HG02870 (cell line): ENCODE results near the gene BBX.

Experiments used
- ATAC-seq: cut with Tn5 transposase; IDR thresholded peaks from one replicate; pipeline ENCODE4 v1.9.1; 2021; ENCODE audit warnings: mild to moderate bottlenecking, moderate library complexity; ENCODE audit not compliant: unreplicated experiment

The BBX gene

DNA sequence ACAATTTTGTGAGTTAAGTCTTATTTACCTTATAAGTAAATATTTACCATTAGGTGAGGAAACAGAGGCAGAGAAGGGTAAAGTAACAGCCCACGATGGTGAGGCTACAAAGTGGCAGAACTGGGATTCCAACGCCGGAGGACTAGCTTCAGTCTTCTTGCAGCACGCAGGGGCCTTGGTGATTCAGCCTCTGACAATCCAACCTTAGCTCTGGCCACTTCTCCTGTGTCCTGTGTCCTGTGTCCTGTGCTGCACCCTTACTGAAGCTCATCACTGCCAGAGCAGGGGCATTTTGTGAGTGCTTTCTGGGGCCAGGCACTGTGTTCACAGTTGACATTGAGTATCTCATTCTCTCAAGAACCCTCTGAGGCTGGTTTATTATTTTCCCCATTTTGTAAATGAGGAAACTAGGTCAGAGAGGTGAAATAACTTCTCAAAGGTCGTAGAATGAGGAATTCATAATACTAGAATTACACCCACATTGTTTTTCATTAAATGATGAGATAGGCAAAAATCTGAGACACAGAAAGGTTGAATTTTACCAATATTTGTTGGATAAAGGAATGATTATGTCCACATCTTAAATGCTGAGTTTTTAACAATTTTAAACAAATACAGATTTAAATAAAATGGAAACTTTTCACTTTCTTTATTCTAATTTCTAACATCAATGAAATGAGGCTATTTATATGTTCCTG is 215.9 kb downstream of the BBX start:
- ATAC-seq = no peak

DNA sequence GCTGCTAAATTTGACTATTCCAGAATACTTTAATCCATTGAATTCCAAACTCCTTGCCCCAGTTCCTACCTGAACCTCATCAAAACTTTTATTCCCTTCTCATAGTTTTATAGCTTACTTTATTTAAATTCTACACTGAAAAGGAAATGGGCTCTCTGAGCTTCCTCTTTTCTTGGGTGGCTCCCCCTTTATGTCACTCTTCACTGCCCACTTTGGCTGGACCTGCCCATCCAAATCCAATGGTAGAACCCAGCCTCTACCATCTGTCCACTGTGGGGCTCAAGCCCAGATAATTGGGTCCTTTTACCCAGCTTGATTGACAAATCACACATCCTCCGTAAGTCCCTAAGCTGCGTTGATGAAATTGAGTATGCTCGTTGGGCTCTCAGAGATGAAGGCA is 216.5 kb downstream of the BBX start:
- no peak for ATAC-seq

DNA sequence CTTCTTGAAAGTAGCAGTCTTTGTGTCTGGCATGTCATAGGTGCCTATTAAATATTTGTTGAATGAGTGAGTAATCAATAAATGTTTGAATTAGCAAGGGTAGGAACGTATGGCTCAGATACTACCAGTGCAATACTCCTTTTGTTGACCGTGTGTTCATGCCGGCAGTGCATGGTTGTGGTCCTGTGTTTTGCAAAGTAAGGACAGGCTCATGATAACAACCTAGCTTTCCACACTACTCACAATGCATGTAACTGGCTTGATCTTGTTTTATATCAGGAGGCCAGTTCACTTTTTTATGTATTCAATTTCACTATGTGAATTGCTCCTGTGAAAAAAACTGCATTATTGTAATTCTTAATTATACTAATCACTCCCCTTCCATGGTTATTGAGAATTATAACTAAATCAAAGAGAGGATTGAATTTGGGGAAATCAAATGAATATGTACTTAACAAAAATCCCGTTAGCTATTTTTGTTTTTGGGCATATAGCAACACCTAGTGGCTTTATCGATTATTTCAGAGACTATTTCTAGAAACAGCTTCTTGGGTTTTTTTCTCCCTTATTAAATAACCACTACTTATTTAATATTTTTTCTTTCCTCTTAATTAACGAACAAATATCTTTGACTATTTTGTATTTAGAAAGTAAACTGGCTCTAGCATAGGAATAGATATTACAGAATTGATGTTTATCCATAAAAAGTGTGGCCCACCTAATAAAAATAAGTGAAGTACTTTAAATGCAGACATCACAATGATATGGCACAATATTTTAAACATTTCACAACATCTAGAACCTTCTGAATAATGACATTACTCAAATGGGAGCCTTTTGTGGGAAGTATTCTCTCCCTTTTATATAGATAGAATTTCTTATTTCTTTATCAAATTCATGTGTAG is 218.5 kb downstream of the BBX start:
- no peak for ATAC-seq

DNA sequence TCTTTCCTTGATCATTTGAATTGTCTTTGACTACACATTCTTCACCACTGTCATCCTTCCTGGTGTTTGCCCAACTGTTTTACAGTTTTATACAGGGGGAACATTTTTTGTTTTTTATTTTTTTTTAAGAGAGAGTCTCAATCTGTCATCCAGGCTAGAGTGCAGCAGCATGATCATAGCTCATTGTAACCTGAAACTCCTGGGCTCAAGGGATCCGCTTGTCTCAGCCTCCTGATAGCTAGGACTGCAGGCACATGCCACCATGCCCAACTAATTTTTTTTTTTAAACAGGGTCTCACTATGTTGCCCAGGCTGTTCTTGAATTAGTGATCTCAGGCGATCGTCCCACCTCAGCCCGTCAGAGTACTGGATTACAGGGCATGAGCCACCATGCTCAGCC is 222.6 kb downstream of the BBX start:
- ATAC-seq = no peak

DNA sequence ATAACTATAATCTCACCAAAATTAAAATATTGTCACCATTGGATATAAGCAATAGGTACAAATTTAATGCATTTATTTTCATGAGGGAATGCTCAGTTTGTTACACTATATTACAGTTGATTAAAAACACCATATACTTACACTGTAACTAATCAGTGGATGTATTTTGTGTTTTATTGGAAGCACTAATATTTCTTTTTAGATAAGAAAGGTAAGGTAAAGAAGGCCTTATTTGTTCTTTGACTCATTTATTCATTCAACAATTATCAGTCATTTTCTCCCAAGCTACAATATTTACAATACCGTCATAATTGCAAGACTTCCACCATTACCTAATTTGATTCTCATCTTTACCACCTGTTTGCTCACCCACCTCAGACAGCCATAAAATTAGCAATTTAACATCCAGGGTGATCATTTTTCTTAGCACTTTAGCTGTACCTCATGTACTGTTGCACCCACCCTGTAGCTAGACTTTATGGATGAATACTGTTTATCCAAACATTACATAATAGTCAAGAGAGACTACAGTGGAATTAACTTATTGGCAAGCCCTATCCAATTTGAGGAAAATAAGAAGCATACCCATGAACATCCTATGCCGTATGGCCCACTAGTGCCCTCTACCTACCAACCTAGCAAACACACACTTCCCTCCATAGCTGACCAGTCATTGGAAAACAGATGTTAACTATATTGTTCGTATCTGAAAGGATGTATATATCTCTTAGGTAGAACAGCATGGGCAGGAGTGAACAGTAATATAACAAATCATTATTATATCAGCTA is 229.6 kb downstream of the BBX start:
- no peak for ATAC-seq

DNA sequence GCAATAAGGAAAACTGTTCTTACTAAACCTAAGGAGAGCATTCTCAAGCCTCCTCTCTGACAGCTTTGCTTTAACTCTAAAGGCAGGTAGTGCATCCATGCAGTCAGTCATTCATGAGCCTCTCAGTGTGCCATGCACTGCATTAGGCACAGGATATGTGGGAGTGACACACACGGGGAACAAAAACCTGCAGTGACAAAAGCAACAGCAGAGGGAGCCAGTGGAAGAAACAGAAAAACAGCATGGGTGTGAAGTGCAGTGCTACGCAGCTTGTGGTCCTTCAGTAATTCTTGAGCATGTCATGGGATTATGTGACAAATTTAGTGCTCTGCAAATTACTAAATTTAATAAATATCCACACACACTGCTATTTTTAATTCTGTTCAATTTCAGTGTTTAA is 230.7 kb downstream of the BBX start:
- peak; percentile 75 for ATAC-seq

DNA sequence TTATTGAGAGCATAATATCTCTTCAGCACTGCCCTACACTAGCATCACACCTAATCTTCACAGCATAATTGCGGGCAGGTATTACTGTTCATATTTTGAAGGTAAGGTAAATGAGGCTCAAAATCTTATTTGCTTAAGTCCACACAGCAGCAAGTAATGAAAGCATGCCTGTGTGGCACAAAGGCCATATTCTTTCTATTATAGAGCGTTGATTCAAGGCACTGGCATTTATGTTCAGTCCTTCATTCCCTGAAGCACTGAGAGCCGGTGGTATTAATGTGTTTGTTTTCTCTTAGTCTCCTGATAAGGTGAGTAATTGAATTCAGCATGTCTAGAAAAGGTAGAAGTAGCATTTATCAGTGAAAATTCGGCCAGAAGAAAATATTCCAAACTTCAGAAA is 231.2 kb downstream of the BBX start:
- ATAC-seq = no peak

DNA sequence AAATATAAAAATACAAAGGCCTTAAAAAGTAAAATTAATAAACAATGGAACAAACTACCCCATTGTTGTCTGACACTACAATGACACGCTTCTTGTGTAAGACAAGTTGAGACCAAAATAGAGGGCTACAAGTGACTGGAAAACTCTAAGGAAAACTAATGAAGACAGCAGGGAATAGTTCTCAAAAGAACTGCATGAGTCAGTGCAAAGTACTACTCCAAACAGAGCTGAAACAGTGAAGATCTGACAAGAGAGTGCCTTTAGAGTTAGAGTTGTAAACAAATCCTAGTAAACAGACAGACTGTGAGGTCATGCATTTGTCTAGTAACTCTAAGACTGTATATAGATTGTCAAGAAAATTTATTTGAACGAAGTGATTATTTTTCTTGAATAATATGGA is 233.9 kb downstream of the BBX start:
- ATAC-seq = no peak

DNA sequence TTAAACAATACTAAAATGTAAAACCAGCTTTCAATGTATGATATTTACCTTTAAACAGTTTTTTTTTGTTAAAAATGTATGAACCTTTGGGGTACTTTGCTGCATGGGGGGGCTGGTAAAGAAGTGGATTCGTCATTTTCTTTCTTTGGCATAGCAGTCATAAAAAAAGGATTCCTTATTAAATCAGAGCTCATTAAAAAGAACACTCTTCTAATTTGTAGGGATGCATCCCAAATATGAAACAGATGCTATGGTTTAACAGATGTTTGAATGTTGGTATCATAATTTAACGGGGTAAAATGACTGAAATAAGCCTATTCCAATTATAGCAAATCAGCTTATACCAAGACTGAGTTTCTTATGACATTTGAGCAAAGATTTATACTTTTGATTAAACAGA is 234.4 kb downstream of the BBX start:
- ATAC-seq = no peak

DNA sequence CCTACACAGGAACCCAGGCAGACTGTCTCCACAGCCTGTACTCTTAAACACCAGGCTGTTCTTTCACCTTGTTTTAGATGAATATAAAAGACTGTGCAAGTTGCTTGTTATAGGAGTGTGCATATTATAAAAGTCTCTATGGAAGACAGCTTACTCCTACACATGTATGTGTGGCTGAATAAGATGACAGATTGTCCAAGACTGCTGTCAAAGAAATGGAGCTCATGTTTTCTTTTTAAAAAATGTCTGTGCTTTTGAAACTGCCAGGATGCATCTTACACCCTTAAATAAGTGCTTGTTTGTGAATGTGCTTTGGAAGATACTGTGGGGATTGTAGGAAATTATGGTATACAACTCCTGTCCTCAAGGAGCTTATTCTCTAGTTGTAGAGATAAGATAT is 237.4 kb downstream of the BBX start:
- ATAC-seq = no peak

DNA sequence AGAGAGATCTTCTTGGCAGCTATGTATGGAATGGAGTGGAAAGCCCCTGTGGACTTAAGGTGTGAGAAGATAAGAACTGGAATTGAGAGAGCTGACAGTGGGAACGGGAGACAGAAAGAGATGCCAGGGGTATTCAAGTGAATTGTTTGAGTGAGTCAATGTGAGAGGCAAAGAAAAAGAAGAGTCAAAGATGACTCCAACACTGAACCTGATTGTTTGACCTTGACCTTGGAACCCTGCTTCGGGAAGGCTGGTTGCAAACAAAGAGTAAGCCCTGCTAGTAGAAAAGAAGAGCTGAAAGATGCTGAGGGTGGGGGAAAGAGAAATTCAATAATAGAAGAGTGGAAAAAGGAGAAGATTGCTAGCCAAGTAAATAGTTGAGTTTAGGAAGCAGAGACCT is 238.6 kb downstream of the BBX start:
- no peak for ATAC-seq

DNA sequence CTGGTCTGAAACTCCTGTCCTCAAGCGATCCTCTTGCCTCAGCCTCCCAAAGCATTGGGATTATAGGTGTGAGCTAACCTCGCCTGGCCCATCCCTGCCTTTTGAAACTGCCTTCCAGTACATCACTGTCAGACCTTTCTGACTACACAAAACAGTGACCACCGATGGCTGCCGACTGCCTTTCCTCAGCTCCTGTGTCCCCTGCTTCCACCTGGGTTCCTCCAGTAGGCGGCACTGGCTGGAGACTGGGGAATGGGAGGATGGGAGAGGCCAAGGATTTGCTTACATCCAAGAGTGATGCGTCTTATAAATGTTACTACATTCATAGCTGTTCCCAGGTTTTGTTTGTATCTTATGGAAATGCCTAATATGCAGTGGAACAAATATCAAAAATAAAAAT is 242.8 kb downstream of the BBX start:
- no peak for ATAC-seq

DNA sequence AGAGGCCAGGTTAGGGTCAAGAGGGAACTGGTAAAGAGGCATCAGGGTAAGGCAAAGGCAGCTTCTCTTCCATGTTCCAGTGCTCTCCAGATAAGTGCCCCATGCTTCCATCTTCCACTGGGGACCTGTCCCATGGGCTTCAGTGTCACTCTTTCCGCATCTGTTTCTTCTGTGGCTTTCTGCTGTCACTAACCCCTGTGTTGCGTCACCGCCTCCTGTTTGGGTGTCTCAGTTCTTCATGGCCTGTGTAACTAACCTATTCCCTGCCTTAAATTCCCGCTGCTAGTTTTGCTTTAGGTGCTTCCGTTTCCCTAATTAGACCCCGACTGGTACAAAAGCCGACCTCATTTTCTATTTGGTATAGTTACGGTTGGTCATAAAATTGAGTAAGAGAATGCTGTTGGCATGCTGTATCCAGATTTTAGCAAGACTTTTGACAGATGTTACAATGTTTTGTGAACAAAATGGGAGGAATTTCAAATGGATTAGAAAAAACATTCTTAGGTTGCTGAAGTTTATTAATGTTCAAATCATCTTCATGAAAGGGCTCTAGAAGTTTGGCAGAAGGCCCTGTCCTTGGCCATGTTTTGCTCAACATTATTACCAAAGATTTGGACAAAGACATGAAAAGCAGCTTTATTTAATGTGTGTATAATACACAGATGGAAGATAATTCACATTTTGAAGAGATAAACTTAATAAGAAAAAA is 245.3 kb downstream of the BBX start:
- no peak for ATAC-seq

DNA sequence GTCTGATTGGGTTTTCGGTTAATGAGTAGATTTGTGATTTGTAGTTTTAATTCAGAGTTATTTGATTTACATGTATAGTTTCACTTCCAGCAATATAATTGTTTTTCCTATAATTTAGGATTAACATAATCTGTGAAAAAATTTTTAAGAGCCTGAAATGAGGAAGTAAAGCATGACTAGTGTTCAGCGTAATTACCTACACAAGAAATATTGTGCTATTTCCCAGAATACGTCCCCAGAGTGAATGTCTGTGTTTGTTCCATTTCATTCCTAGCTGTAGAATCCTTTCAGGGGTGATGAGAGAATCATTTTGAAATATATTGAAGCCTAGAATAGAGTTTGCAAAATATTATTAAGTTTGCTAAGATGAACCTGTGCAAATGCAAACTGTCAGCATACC is 247.1 kb downstream of the BBX start:
- ATAC-seq = no peak

DNA sequence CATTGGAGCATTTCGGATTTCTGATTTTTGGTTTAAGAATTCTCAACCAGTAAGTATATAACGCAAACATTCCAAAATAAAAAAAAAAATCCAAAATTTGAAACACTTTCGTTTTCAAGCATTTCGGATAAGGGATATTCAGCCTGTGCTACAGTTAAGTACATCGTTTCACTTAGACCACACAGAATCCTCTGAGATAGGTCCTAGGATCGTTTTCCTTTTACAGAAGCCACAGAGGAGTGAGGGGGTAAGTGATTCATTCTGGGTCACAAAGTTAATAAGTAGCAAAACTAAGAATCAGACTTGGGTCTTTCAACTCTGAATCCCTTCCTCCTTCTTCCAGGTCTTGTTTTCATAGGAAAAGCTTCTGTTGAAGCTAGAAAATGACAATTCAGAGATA is 249.3 kb downstream of the BBX start:
- ATAC-seq = no peak

DNA sequence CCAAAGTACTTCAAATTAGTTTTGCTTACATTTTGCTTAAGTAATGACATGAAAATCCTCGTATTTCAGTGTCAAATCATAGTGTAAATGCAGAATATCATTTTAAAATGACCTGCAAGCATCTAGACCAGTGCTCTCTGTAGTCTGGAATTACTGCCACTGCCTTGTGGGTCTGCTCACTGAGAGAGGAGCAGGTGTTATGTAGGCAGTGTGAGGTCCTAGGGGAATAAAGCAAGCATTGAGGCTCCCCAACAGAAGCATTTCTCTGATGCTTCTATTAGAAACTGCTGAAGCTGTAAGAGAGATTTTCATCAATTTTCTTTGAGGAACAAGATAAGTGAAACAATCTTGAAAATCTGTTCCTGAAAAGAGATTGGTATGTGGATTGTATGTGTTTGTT is 253.2 kb downstream of the BBX start:
- no peak for ATAC-seq

DNA sequence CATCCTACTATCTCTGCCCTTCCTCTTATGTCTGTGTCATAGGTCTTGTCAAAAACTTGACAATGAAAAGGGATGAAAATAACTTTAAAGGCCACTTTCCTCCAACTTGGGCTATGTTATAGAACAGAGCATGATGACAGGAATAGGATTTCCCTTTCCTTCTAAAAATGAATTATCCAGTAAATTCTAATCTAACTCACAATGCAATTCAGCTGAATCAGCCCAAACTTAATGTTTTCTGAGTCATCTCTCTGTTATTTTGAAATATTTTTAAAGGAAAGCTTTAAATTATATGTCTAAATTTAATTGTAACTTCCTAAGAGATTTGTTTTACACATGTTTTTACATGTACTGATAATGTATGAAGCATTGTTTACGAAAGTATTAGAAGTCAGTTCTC is 258.5 kb downstream of the BBX start:
- no peak for ATAC-seq

DNA sequence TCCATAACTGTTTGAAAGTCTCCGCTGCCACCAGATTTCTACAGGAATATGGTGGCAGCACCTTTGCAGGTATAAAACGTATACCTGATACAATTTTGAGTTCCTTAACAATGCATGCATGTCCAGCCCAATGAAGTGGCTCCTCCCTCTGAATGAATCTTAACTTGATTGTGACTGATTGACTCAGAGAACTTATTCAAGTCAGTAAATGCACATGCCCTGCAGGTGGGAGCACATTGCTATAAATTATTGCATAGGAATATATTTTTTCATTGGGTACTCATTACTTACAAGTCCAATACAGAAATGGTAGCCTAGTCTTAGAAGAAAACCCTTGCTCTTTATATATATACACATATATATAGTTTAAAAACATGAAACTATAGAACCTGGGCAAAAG is 259.3 kb downstream of the BBX start:
- no peak for ATAC-seq

DNA sequence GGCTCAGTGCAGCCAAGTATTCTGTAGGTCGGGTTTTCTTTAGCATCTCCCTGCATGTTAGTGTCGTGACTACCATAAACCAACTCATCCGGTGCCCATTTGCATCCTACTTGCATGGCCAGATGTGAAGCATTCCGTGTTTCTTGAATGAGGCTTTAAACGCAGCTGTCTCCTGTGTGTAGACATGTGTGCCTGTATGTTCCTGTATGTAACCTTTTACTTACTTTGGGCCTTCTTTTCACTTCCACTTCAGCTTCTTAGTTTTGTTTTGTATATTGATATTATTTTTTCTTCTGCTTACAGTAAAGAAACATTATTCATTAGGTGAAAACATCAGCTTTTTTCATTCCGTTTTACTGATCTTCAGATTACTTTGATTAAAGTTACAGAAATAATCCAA is 267.9 kb downstream of the BBX start:
- no peak for ATAC-seq

DNA sequence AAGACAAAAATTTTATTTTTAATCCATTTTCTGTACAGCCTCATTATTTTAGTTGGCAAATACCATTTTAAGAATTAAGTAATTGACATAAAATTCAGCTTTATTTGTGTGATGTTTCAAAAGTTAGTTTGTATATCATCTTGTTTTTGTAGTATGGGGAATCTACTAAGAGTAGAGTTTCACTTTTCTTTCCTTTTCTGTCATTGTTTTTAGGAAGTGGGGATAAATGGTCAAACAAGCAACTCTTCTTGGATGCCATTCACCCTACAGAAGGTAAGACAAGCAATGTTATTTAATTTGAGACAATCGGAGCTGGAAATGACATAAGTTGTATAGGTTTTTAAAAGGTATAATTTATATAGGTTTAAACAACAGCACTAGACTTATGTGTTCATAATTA is 268.3 kb downstream of the BBX start:
- no peak for ATAC-seq

DNA sequence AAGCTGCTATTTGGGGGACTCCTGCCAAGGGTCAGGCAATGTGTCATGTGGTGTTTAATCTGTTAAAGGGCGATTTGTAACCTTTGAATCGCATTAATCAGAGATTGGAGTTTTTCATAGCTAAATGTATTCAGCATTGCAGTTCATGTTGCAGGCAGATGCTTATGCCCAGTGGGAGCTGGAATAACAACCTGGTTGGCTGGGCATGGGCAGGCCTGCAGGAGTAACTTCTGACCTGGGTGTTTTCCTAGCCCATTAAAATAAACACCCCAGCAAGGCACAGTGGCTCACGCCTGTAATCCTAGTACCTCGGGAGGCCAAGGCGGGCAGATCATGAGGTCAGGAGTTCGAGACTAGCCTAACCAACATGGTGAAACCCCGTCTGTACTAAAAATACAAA is 268.7 kb downstream of the BBX start:
- ATAC-seq = no peak
